CD4-positive, alpha-beta T cell treated with Interleukin-4 for 1 hour (primary cell): ENCODE results near the gene QKI.
"Not testable (repeated sequence)": the region's sequence is repeated elsewhere in the genome, so short reads cannot be mapped to it uniquely, and the experiment has no call there.

Source experiments
- DNase-seq, 2 donors: peaks; one replicate each; pipeline ENCODE4 v3.0.0-alpha.2; 2020 to 2022

Gene QKI

GRCh38 chr6:163583558-163583957, 169.0 kb downstream of the QKI start:
- no peak for DNase-seq

GRCh38 chr6:163585932-163586437, 171.5 kb downstream of the QKI start:
- DNase-seq: peak in 1 of 2 donors; percentile 33

GRCh38 chr6:163586888-163587287, 172.4 kb downstream of the QKI start:
- no peak for DNase-seq

- DNase-seq: no peak
Measured at GRCh38 chr6:163588220-163588919, 173.9 kb downstream of the QKI start.

GRCh38 chr6:163589387-163589786, 174.9 kb downstream of the QKI start:
- no peak for DNase-seq

- not testable (repeated sequence) for DNase-seq
Measured at GRCh38 chr6:163590132-163590531, 175.6 kb downstream of the QKI start.

- DNase-seq: no peak
Measured at GRCh38 chr6:163592872-163593271, 178.4 kb downstream of the QKI start.

- DNase-seq: no peak
Measured at GRCh38 chr6:163596174-163596573, 181.7 kb downstream of the QKI start.

GRCh38 chr6:163599136-163599535, 184.6 kb downstream of the QKI start:
- no peak for DNase-seq

GRCh38 chr6:163599684-163600083, 185.2 kb downstream of the QKI start:
- no peak for DNase-seq

- DNase-seq: no peak
Measured at GRCh38 chr6:163600331-163600730, 185.8 kb downstream of the QKI start.

GRCh38 chr6:163600781-163601180, 186.3 kb downstream of the QKI start:
- DNase-seq: no peak

- DNase-seq: no peak
Measured at GRCh38 chr6:163602851-163603250, 188.3 kb downstream of the QKI start.

- DNase-seq: no peak
Measured at GRCh38 chr6:163603395-163603794, 188.9 kb downstream of the QKI start.

GRCh38 chr6:163605385-163606097, 191.0 kb downstream of the QKI start:
- DNase-seq: no peak

- DNase-seq: no peak
Measured at GRCh38 chr6:163607792-163608191, 193.3 kb downstream of the QKI start.

- no peak for DNase-seq
Measured at GRCh38 chr6:163608204-163608644, 193.7 kb downstream of the QKI start.

- DNase-seq: no peak
Measured at GRCh38 chr6:163612200-163612599, 197.7 kb downstream of the QKI start.

GRCh38 chr6:163613025-163613424, 198.5 kb downstream of the QKI start:
- DNase-seq: no peak

GRCh38 chr6:163613668-163614067, 199.2 kb downstream of the QKI start:
- DNase-seq: no peak

- DNase-seq: no peak
Measured at GRCh38 chr6:163616452-163616851, 201.9 kb downstream of the QKI start.

- no peak for DNase-seq
Measured at GRCh38 chr6:163617549-163617948, 203.0 kb downstream of the QKI start.

- DNase-seq: no peak
Measured at GRCh38 chr6:163620101-163620500, 205.6 kb downstream of the QKI start.

- DNase-seq: no peak
Measured at GRCh38 chr6:163620670-163621330, 206.3 kb downstream of the QKI start.
